IPS DF 4.7 (cell line): Measurements from ENCODE around the gene FBXL7.

Experiments used
- DNase-seq: peaks from one replicate; pipeline ENCODE4 v3.0.0-alpha.2; 2013; ENCODE audit warnings: low spot score; ENCODE audit errors: extremely low read depth

The FBXL7 gene

DNA sequence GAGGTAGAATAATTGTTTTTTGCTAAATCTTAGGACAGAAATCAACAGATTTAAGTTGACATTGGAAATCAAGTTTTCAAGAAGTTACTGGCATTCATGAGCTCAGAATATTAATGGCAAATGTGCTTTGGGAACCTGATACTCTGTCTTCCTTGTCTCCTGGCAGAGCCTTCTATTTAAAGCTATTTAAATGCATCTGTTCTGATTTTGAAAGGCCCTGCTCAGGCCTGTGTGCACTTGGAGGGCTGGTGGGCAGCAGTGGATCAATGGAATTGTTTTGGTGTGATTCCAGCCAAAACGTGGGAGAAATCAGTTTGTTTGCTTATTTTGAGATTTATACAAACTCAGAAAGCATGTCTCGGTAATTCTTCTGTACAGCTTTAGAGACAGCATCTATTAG is 38.5 kb downstream of the FBXL7 start:
- DNase-seq: no peak

DNA sequence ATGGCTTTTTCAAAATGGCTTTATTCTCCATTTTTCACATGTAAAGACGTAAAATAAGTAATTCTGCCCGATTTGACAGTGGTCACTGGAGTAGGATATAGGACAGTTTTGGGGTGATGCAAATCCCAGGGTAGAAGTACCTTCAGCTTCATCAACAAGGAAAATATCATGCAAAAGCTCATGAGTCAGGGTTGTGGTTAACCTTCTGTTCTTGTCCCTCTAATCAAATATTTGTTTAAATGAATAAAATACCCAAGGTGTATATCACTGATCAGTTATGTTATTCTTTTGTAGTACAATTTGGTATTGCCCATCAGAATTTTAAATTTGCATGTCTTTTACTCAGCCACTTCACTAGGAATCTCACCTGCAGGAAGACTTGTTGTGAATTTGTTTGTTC is 40.0 kb downstream of the FBXL7 start:
- DNase-seq: no peak

DNA sequence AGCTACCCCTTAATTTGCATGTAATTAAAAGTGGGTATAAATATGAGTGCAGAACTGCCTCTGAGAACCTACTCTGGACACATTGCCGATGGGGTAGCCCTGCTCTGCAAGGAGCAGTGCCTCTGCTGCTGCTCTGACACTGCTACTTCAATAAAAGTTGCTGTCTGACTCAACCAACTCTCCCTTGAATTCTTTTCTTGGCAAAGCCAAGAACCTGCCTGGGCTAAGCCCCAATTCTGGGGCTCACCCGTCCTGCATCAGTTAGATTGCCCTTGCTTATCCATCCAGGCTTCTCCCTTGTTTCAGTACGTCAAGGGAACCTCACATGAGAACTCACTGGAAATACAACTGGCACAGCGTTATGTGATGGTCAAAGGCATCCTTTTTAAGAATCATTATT is 44.1 kb downstream of the FBXL7 start:
- no peak for DNase-seq

DNA sequence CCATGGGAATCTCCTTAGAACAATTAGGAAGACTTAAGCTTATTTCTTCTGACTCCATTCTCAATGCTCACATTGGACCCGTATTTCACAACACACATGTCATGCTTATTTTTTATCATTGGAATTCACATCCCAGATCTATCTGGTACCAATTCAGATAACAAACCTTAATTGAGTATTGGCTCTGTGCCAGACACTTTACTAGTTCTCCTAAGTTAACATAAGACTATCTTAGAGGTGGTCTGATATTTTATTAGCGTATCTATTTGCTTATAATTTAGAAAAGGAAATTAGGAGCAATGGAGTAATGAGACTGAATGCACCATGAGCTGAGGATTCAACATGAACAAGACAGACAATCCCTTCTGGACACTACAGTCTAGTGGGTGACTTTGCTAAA is 45.1 kb downstream of the FBXL7 start:
- DNase-seq: no peak

DNA sequence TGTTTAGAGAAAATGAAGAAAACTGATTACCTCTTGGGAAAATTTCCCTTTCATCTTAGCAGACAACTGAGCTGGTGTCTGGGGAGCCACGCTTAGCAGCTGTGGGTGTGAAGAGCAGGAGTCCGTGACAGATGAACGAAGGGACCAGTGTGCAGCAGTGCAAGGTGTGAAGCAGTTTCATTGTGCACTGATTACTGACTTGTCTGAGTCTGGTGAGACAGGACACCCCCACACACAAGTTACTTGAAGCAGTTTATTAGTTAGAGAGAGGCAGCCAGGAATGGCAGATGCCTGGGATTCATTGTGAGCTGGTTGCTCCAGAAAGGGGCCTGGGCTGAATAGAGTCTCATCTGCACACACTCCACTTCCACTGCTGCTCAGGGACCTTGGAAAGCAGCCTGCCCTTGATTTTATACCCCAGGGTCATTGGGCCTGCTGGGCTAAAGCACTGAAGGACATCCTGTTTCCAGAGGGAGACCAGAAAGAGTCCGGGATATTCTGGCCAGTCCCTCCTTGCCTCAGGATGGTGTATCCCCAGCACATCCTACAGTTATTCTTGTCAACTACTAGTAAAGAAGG is 47.4 kb downstream of the FBXL7 start:
- DNase-seq: no peak

GRCh38 chr5:15549961-15550360 is 50.0 kb downstream of the FBXL7 start:
- DNase-seq: no peak

GRCh38 chr5:15550502-15551112 is 50.6 kb downstream of the FBXL7 start:
- no peak for DNase-seq

- DNase-seq: no peak
These were observed 51.1 kb downstream of the FBXL7 start for GRCh38 chr5:15551113-15551504.

GRCh38 chr5:15554542-15554941 is 54.6 kb downstream of the FBXL7 start:
- DNase-seq: peak; percentile 51

DNA sequence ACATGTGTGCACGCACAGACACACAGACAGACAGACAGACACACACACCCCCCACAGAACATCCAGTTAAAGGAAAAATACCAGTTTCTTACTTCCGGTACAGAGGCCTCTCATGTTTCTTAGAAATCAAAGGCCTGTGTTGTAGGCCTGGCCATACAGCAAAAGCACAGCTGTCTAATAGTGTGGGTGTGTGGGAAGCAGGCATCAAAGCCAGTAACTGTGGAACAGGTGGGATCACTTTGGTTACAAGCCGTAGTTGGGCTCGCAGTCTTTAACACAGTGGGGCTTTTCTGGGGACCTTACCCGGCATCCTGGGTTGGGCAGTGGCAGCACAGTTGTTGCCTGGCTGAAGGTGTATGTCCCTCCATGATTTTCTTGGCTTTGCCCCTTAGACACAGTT is 55.2 kb downstream of the FBXL7 start:
- DNase-seq: no peak

GRCh38 chr5:15558240-15558639 is 58.3 kb downstream of the FBXL7 start:
- no peak for DNase-seq

GRCh38 chr5:15558681-15559080 is 58.7 kb downstream of the FBXL7 start:
- DNase-seq: no peak

DNA sequence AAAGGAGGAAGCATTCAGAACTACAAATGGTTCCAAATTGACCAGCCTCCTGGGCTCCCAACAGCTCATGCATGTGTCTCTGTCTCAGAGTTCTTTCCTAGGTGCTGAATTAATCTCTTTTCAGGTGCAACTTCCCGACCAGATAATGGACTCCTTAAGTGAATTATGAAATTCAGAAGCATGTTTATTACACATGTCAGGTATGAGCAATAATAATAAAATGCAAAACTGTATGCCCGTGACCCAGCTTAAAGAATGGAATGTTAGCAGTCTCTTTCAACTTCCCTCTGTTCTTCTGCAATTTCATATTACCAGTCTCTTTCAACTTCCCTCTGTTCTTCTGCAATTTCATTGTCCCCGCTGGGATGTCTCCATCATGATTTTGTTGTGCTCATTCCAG is 60.4 kb downstream of the FBXL7 start:
- DNase-seq: no peak

DNA sequence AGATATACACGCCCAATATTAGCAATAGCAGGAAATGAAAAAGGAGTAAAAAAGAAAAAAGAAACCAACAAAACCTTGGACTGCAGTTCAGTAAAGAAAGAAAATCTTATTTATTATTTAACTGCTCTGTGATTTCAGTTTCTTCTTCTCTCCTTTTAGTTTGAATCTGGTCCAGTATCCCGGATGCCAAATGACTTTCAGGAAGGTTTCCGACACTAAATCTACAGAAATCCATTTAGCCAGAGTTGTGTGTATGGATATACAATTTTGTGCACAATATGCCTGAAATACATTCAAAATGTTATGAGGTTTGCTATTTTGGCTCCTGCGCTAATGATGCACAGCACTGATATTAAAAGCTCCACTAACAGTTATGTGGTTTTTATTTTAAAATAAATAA is 64.5 kb downstream of the FBXL7 start:
- DNase-seq: no peak

DNA sequence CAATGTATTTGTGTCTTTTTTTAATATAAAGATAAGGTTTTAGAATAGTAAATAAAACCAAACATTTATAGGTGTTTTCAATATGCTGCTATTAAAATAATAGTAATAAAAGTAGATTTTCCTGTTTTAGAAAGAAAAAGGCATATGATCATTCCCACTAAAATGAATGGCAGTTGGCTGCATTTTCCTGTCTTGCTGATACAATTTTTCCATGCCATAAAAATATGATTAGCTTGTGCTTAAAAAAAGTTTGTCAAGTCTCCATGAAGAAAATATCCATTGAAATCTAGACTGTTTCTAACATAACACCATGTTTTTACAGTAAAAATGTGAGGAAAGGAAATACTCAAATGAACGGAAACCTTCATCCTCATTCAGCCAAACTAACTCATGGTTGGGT is 65.0 kb downstream of the FBXL7 start:
- DNase-seq: no peak

DNA sequence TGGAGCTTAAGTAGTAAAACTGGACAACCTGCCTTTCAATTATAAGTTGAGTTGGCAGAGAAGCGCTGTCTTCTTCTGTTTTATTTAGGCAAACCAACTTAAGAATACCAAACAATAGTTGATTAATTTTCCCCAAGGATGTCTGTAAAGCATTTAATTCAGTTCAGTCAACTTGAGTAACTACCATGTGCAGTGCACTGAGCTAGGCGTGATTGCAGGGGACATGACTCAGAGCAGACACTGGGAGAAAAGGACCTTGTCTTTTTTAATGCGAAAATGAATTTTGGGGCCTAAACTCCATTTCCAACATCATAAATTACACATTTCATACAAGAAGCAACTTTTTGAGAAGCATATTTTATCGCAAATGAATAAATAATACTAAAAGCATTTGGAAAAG is 66.3 kb downstream of the FBXL7 start:
- DNase-seq: no peak

GRCh38 chr5:15566789-15567188 is 66.8 kb downstream of the FBXL7 start:
- no peak for DNase-seq

- no peak for DNase-seq
These were observed 70.5 kb downstream of the FBXL7 start for GRCh38 chr5:15570491-15570890.

- no peak for DNase-seq
These were observed 71.1 kb downstream of the FBXL7 start for GRCh38 chr5:15571081-15571480.

DNA sequence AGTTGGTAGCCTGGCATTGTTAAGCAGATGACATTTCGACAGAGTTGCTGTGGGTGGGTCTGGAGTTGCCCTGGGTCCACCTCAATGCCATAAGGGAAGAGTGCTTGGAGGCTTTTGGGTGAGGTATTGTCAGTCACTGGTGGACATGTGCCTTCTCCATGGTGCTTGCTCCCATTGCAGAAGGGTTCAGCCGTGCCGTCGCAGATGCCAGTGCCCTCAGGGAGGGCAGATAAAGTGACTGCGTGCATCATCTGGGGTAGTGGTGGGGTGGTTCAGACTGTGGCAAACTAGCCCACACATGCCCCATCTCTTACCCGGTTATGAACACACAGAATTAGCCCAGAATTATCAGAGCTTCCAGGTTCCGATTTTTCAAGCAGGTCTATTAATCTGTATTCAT is 71.6 kb downstream of the FBXL7 start:
- no peak for DNase-seq

DNA sequence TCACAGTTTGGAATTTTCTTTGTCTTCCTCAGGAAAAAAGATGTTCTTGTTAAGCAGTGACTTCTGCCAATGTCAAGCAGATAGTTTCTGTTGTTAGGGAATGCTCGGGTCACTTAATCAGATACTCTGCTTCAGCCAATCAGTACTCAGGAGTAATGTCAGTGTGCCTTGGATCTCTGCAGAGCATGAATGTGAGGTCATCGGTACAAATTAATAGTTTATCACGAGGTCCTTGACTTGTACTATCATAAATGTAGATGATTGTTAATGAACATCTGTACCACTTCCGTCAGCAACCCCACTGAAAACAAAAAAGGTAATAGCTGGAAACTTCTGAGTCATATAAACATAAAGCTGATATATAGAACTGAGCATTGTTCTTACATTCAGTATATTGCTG is 73.6 kb downstream of the FBXL7 start:
- DNase-seq: no peak

DNA sequence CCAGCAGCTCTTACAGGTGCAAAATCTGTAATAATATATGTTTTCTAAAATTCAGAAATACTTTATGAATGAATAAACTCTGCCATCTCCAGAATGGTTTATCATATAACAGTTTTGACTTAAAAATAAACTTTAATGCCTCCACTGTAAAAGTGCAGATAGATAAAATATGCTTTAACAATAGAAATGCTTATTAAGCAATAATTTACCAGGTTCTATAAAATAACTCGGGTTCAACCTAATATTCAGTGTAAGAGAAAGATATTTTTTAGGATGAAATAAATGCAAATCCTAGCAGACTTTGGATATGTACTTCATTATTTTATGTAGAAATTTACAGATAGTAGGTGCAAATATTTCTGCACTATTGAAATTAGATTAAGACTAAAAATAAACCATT is 74.1 kb downstream of the FBXL7 start:
- no peak for DNase-seq

GRCh38 chr5:15574806-15575325 is 74.9 kb downstream of the FBXL7 start:
- DNase-seq: no peak

DNA sequence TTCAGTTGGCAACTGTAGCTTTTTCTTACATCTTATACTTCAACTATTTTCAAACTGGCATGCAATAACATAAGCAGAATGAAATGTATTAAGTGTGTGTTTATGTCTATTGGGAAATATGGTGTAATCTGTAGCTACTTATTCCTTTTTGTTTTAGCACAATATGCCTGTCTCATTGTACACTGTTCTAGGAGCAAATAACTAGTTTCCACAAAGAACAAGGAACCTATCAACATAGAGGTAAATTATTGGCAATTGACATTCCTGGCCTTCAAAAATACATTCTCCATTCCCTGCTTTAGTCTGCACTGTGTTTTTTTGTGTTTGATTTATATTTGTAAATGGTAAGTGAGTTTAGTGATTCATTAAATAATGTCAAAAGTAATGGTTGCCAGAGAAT is 75.7 kb downstream of the FBXL7 start:
- no peak for DNase-seq
